ENCODE data around the gene C1QTNF2.
"Not testable (repeated sequence)": the region's sequence is repeated elsewhere in the genome, so short reads cannot be mapped to it uniquely, and the experiment has no call there.

Gene C1QTNF2

GRCh38 chr5:160340513-160340912 lies 29.9 kb downstream of the C1QTNF2 start:
- DNase-seq, result not testable (repeated sequence)

- no peak for DNase-seq
Observed at GRCh38 chr5:160339406-160340130, 30.9 kb downstream of the C1QTNF2 start.

DNA sequence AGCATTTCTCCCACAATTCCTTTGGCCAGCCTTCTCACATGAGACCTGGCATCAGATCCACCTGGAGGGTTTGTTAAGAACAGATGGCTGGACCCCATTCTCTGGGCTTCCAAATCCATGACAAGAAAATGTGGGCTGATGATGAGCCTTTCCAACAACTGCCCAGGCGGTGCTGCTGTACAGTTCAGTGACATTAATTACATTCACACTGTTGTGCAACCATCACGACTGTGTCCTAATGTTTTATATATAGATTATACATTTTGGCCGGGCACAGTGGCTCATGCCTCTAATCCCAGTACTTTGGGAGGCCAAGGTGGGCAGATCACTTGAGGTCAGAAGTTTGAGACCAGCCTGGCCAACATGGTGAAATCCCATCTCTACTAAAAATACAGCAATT lies 35.7 kb downstream of the C1QTNF2 start:
- not testable (repeated sequence) for DNase-seq

DNA sequence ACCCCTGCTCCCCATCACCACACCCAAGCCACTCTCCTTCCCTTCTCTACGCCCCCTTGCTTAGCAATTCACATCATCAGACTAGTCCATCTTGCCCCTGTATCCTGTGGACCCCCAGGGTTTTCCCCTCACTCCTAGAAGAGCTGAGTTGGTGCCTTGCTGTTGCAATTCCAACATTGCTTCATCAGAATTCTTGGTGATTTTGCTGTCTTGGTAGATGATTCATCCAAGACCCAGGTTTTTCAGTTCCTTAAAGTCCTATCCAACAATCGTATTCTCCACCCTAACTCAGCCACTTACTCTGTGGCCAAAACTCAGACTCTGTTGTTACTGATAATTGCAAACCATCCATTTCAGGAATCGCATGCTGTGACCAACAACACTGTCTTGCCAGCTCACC lies 36.7 kb downstream of the C1QTNF2 start:
- DNase-seq, result no peak

GRCh38 chr5:160330212-160330611 lies 40.2 kb downstream of the C1QTNF2 start:
- no peak for DNase-seq

DNA sequence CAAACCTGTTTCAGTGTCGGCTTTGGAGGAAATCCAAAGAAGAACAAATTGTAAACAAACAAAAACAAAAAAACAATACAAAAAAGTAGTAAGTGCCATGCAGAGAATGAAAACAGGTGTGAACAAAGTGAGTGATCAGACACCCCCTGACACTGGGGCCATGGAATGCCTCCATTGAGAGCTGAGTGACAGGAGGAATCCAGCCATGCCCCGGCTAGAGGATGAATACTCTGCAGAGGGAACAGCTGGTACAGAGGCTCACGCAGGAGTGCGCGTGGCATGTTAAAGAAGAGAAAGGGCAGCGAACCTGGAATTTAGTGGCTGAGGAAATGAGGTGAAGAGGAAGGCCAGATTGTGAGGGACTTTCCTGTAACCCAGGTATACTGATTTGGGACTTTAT lies 42.6 kb downstream of the C1QTNF2 start:
- DNase-seq, result no peak

DNA sequence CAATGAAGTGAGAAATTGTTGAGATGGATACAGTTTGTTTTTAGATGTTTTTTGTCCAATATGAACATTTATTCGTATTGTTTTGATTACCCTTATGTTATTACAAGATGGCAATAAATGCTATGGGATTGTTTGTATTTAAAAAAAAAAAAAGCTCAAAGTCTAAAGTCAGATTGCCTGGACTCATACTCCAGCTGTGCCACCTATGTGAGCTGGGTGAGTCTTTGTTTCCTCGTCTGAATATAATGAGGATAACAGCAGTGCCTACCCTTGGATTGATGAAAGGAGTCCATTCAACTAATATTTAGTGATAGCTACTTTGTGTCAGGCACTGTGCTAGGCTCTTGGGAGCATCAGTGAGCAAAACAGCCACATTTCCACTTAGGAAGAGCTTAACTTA lies 43.4 kb downstream of the C1QTNF2 start:
- no peak for DNase-seq

DNA sequence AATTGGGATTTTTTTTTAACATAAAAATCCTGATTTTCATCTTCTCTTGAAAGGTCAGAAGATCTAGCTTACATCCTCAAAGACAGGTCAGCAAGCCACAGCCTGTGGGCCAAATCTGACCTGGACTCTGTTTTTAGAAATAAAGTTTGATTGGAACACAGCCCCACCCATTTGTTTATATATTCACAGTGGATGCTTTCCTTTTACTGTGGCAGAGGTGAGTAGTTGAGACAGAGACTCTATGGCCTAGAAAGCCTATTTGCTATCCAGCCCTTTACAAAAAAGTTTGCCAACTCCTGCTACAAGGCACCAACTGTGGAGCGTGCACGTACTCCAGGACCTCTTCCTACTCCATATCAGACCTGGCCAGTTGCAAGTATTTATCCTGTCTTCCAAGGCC lies 44.7 kb downstream of the C1QTNF2 start:
- DNase-seq, result no peak

DNA sequence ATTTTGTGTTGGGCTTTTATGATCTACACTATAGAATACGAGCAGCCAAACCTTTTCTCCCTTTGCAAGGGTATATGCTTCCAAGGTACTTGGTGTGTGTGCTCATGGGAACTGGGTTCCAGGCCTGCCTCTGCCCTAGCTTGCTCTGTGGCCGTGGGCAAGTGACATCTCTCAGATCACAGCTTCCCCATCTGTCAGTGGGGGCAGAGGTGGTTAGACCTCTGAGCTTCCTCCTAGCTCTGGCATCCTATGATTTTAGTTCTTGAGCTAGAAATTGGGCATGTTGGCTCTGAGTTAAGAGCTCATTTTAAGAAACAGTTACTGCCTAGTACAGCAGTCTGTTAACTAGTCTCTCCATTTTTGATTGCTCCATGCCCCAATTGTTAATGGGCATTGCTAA lies 45.5 kb downstream of the C1QTNF2 start:
- no peak for DNase-seq

- DNase-seq, result no peak
Observed at GRCh38 chr5:160318409-160318808, 52.0 kb downstream of the C1QTNF2 start.

GRCh38 chr5:160317434-160317833 lies 53.0 kb downstream of the C1QTNF2 start:
- no peak for DNase-seq

DNA sequence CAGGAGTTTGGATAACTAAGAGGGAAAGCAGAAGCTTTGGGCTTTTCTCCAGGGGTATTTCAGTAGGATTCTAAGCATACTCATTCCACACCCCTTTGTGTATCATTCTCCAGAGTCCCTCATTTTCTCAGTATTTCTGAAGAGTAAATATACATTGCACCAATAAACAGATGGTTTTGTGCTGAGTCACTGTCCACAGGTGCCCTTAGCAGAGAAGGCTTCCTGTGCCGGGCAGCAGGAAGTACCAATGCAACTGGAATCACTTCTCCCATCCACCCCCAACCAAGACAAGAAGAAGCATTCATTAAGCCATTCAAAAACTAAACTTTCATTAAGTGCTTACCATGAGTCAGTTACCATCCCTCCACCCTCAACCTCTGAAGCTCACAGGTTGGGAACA lies 54.5 kb downstream of the C1QTNF2 start:
- no peak for DNase-seq

DNA sequence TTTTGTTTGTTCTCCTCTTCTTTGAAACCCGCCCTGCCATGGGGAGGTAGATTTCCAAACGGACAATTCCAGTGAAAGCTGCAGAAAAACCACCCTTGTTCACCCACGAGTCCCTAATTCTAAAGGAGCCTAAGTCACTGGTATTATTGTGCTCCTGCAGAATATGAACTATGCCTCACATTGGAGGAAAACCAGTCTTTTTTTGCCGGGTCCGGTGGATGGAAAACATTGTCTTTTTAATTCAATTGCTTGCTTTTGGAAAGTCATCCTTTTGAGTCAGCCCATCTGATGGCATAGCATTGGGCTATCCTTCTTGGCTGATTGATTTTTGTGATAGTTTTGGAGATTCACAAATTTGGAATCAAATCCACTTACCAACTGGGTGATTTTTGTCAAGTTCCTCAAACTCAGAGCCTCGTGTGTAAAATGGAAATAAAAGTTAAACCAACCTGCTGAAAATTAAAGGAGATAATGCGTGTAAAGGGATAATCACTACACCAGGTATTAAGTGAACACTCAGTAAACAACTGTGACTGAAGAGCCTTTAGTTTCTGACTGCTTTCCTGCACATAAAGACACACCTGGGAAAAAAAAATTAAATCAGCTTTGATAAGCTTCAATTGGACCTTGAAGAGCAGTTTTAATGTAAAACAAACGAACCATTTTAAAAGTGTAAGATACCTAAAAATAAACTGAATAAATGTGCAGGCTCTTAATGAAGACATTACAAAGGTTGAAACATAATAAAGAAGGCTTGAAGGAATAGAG lies 57.3 kb downstream of the C1QTNF2 start:
- no peak for DNase-seq

- no peak for DNase-seq
Observed at GRCh38 chr5:160312134-160312959, 58.1 kb downstream of the C1QTNF2 start, which contains the start of gene CCNJL. Gene CCNJL (minus strand): TSS chr5:160312564. CDS start chr5:160311923, 641 bp downstream.

- DNase-seq, result no peak
Observed at GRCh38 chr5:160311491-160312133, 58.8 kb downstream of the C1QTNF2 start.

DNA sequence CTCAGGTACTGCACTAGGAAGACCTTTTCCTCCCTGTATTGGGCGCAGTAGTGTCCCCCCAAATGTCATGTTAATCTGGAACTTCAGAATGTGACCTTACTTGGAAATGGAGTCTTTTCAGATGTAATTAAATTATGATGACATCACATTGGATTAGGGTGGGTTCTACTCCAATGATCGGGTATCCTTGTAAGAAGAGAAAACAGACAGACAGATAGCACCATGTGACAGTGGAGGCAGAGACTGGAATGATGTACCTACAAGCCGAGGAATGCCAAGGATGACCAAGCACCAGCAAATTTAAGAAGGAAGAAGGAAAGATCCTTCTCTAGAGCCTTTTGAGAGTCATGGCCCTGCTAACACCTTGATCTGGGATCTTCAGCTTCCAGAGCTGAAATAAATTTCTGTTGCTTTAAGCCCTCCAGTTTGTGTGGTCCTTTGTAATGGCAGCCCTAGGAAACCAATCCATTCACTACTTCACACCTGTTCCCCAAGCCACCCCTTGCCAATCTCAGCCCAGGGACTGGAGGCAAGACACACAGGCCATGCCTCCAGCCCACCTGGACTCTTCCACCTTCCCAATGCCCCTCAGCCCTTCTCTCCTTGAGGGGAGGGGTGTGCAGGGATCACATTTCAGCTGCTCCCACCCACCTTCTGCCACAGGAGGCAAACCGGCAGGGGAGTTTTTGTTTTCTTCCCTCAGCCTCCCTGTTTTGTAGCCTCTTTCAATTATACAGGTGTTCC lies 59.7 kb downstream of the C1QTNF2 start:
- DNase-seq, result no peak

GRCh38 chr5:160310140-160310539 lies 60.3 kb downstream of the C1QTNF2 start:
- DNase-seq, result no peak

GRCh38 chr5:160306696-160307095 lies 63.7 kb downstream of the C1QTNF2 start:
- DNase-seq, result no peak

DNA sequence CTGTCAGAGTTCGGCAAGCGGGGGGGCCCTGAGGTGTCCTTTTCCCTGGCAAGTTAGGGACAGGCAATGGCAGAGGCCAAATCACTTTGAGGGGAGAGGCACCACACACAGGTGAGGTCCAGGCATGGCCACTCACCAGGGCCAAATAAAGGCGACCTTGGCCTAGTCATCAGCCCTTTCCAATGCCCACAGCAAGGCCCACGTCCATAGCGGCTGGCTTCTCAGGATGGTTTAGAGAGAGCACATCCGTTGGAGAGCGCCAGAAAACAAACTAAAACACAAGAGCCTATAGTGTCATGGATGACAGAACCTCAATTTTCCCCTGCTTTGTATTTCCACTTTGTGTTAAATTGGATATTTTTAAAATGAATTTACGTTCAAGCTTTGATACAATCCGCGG lies 65.1 kb downstream of the C1QTNF2 start:
- DNase-seq, result no peak

DNA sequence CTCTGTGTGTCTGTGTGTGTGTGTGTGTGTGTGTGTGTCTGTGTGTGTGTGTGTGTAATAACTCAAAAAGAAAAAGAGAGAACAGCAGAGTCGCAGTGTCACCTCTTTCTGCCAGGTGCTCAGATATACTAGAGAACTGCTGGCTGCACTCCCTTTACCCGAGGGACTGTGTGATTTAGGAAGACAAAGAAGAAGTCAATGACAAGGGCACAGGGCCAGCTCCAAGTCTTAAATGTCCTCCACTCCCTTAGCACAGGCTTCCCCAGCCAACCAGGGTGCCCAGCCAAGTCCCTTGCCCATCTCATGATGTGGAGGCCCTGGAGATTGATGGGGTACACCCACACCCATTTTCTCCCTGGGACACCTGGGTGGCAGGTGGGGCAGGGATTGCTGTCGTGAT lies 66.7 kb downstream of the C1QTNF2 start:
- no peak for DNase-seq

GRCh38 chr5:160298189-160298588 lies 72.2 kb downstream of the C1QTNF2 start:
- no peak for DNase-seq

DNA sequence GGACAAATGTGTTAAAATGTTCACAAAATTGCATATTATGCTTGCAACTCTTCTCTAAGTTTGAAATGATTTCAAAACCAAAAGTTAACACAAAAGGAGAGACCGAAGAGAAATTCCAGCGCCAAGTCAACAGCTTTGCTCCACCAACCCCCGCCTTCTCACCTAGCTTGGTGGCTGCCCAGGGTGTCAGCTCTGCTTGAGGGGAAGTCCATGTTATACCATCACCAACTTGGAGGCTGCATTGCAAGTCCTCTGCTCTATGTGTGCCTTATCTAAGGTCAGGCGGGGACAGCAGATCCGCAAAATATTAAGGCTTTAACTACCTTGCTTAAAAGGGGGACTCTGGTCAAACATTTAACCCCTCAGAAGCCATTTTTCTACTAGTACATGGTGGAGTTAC lies 72.7 kb downstream of the C1QTNF2 start:
- DNase-seq, result no peak

Measured in stimulated activated CD4-positive, alpha-beta T cell treated with anti-CD3 and anti-CD28 coated beads, Interleukin-4, amount 100 ng/mL, for 1 hour (primary cell).